Fibroblast of skin of left quadriceps (primary cell): ENCODE results near the gene PCDH7.
A peak's percentile ranks its signal among the peaks of the same experiment; 100 is the strongest.

Experiments used
- DNase-seq, 2 experiments: peaks; one replicate each; pipeline ENCODE4 v3.0.0-alpha.2; 2013; ENCODE audit warnings: low read depth in 2 of 2

Gene PCDH7

GRCh38 chr4:30727409-30727808 is 7.2 kb downstream of the PCDH7 start:
- no peak for DNase-seq

- no peak for DNase-seq
These were observed 8.1 kb downstream of the PCDH7 start for GRCh38 chr4:30728311-30728710.

- DNase-seq, result no peak
These were observed 23.7 kb downstream of the PCDH7 start for GRCh38 chr4:30743897-30744296.

GRCh38 chr4:30744386-30744785 is 24.2 kb downstream of the PCDH7 start:
- no peak for DNase-seq

GRCh38 chr4:30744957-30745640 is 24.9 kb downstream of the PCDH7 start:
- no peak for DNase-seq

DNA sequence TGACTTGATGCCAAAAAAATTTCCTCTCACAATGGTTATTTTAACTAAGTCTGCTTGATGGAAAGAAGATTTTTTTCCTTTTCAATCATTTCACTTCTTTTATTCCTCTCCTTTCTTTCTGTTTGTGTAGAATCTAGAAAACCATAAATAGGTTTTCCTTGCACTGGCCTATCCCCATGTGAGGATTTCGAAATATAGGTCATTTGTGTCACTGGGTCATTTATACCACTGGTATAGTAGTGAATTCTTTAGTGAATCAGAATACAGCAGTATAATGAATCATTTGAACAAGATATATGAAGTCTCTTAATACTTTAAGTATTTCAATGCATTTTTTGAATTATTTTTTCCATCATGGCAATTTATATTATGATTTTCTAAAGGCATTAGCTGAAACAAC is 26.6 kb downstream of the PCDH7 start:
- no peak for DNase-seq

- peak in 1 of 2 experiments; percentile 39 for DNase-seq
These were observed 33.1 kb downstream of the PCDH7 start for GRCh38 chr4:30753316-30753715.

GRCh38 chr4:30754021-30754420 is 33.9 kb downstream of the PCDH7 start:
- DNase-seq, result no peak

DNA sequence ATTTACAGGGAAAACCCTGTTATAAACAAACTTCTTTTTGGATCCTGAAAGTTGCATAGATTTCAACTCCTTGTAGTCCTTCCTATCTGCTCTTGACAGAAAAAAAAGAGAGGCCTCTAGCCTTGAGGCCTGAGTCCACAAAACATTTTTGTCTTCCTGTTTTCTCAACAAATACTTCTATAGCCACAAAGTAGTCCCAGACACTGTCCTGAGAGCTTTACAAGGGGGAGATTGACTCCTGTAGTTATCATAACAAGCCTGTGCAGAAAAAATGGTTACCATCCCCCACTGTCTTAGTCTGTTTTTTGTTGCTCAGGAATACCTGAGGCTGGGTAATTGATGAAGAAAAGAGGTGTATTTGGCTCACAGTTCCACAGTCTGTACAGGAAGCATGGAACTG is 35.2 kb downstream of the PCDH7 start:
- no peak for DNase-seq

GRCh38 chr4:30756553-30756952 is 36.4 kb downstream of the PCDH7 start:
- no peak for DNase-seq

DNA sequence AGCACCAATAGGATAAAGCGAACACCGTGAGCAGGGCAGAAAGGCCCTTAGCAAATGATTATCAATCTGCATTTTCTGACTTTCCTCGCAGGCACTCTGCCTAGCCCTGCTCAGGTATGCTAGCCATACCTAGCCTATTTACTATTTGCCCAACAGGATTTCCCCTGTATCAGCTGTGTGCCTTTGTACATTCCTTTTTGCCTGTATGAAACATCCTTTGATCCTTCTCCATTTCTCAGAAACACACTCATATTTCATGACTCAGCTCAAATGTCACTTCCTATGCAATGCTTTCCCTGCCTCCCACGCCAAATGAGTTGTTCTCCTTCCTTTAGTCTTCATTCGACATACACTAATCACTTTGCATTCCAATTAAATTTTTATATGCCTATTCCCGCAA is 37.2 kb downstream of the PCDH7 start:
- peak; percentile 71 to 79 for DNase-seq

DNA sequence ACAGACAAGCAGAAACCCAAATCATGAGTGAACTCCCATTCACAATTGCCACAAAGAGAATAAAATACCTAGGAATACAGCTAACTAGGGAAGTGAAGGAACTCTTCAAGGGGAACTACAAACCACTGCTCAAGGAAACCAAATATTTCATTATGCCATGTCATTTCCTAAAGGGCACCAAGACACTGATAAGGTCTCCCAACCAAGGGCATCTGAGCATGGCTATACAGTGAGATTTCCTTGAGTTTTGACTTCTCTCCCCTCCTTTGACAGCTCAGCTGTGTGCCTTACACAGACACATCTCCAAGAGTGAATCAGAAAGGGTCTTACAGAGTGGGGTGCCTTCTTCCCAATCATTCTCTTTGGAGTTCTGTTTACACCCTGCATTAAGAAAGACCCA is 40.4 kb downstream of the PCDH7 start:
- no peak for DNase-seq

DNA sequence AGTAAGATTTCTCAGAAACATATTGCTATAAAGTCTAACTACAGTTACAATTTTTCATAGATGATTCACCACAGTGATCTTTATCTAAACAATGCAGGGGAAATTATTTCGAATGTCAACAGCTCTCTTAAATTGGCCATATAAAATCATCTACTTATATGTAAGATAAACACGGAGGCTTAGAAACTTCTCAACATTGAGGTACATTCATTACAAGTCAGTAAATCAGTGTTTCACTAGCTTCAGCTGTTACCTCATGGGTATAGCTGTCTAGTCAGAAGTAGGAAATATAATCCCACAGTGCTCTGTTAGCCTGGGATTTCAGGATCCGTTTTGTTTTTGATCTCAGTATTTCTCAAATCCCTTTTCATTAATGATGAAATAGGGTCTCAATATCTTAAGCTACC is 43.2 kb downstream of the PCDH7 start:
- DNase-seq, result peak; percentile 61

GRCh38 chr4:30765022-30765421 is 44.9 kb downstream of the PCDH7 start:
- DNase-seq, result no peak

DNA sequence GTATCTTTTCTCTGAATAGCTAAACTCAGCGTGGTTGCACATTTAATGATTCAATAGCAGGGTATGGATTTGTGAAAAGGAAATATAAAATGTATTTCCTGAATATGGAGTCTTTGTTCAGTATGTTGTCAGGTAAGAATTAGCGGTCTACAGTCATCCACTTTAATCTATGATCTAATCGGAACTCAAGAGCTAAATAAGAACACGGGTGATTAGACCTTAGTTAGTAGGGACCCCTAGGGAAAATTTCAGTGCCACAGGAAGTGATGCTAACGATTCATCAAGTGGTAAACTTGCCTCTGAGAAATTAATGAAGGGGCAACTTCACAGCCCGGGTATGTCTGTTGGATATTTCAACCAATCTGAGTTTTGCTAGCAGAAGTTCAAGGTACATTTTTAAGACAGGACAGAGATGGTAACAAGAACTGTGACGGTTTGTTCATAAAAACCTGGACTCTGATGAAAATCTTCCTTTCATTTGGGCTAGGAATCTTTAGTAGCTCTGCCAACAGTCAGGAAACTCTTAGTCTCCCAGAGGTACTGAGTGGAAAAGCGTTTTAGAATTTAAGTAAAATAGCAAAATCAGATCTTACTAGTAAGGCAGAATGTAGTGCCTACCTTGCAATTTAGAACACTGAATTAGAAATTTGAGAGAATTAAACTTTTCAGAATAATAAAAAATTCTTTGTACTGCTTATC is 47.1 kb downstream of the PCDH7 start:
- no peak for DNase-seq

GRCh38 chr4:30768277-30768676 is 48.1 kb downstream of the PCDH7 start:
- DNase-seq, result no peak

- no peak for DNase-seq
These were observed 48.9 kb downstream of the PCDH7 start for GRCh38 chr4:30769093-30769492.

- DNase-seq, result peak; percentile 49 to 55
These were observed 49.9 kb downstream of the PCDH7 start for GRCh38 chr4:30770049-30770549.

GRCh38 chr4:30770812-30771211 is 50.6 kb downstream of the PCDH7 start:
- DNase-seq, result no peak

DNA sequence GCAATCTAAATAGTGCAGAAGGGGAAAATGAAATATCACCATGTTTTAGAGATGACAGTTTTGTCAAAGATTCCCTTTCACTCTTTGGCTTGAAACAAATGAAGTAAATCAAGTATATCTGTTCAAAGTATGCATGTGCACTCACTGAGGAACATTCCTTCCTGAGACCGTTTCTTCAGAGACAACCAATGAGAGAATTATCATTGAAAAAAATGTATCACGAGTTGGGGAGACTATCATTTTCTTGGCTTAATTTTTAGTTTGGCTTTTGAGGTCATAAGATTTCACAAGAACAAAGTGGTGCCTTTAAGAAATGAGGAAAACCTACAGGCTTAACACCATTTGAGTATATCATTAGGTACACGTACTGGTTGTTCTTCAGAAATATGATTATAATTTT is 56.3 kb downstream of the PCDH7 start:
- DNase-seq, result no peak

DNA sequence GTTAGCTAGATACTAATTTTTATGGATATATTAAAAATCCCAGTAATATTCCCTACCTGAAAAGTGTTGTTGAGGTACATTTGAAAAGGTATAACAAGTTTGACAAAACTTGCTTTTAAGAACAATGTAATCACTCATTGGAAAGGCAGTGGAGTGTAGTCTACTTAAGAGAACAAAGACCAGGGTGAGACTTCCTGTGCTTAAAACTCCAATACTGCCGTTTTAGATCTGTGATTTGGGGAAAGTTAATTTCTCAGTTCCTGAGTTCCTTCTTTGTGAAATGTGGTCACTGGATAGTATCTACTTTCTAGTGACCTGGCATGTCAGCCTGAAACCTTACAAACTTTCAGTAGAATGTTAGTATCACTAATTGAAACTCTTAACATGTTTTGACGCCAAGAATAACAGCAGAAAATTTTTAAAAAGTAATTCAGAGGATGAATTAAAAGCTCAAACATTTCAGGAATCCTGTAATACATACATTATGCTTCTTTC is 56.8 kb downstream of the PCDH7 start:
- DNase-seq, result no peak
